ENCODE data around the gene CEP120. TPM values are rescaled to one million over a fixed set of nuclear protein-coding genes. Genes with fewer than 3 reads are reported as not detected.

The CEP120 gene
- total RNA-seq, result 46.6 TPM

DNA sequence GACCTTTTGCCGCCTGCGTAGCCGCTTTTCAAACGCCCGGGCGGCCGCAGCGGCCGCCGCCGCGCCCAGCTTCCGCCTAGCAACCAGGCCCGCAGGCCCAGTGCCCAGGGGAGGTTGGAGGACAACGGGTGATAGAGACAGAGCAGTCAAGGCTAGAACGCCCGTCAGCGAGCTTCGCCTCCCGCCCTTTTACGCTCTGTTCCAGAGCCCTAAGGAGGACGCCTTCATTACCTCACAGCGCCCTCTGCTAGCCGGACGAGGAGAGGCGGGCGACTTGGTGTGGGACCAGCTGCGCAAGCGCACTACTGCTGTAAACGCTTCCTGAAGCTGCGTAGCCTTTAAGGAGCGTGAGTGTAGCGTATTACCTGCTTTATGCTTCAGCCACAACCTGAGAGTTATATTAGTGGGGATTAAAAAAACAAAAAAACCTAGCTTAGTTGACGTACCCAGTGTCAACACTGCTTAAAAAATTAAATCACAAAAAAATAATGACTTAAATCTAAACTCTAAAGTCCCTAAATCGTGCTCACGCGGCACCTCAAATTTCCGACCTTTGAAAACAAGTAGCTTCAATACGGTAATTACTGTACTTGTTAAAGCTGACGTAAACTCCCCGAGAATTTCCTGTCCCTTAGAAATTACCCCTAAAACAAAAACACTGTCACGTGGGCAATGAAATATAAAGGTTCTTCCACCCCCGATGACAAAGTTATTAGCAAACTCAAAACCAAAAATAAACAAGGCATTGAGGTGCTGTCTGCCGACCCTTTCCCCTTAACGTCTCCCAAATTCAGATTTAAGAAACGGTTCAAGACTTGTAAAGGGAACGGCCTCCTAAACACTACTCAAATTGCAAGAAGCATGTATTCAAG is at the start of gene CEP120:
Gene CEP120, minus strand, starts transcription at position 126 of the 872 bp plus-strand sequence. CDS start 405 bp downstream, outside the sequence.

Other genes with a start within 250 kb of the CEP120 start
- 142 TPM for gene CSNK1G3, start 88.8 kb upstream of the CEP120 start, total RNA-seq